Erythroblast (primary cell): Measurements from ENCODE around the gene AHCYL2.

Experiments
- GATA1 ChIP-seq: IDR thresholded peaks from 2 replicates; pipeline ENCODE4 v1.6.1; 2011; ENCODE audit warnings: low read depth, mild to moderate bottlenecking, control low read depth, low read length, moderate library complexity
- POLR2A ChIP-seq: IDR thresholded peaks from 2 replicates; pipeline ENCODE4 v1.6.1; 2011; ENCODE audit warnings: mild to moderate bottlenecking, low read length

DNA sequence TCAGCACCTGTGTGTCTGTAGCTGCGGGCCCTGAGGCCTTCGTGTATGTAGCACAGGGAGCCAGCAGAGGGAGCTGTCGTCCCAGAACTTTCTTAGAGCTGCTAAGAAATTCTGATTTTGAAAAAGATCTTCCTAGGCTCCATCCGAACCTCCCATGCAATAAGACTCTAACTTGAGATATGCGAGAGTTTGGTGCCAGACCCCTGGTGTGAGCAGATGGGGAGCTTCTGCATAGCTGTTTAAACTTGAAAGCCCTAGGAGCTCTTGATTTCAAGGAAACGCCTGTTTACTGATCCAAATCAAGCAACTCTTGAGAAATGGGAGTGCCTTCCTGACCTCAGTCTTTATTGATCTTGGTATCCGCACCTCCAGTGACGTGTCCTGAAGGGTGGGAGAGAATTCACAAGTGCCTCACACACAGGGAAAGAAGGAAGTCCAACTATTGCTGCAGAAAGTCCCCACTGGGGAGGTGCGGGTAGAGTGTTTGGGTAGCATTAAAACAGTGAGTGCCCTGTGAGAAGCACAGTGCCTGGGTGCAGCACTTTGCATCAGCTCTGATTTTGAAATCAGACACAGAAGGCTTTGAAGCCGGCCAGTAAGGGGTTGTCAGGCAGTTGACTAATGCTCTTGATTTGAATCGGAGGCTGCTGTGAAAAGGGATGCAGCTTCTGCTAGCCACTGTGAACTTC, 143.0 kb downstream of the AHCYL2 start:
- TF ChIP-seq POLR2A (no peak), GATA1 (no peak)
